Smooth muscle cell (in vitro differentiated cells): ENCODE results near the gene PTPA. TPM values are rescaled to one million over a fixed set of nuclear protein-coding genes. Genes with fewer than 3 reads are reported as not detected.

ENCODE experiments used
- DNase-seq: peaks from one replicate; lab custom pipeline; 2025; ENCODE audit not compliant: unreplicated experiment; lab: John Stamatoyannopoulos, UW
- H2AFZ ChIP-seq: fragments of 200-600 bp; sonication (generic); 2 replicates; pipeline ENCODE4 v1.6.0; 2016; ENCODE audit warnings: antibody characterized with exemption, low read depth, mild to moderate bottlenecking
- H3F3A ChIP-seq: fragments of 200-600 bp; sonication (generic); 2 replicates; pipeline ENCODE4 v1.6.0; 2017; ENCODE audit warnings: antibody characterized with exemption, low read depth
- H3K27ac ChIP-seq: fragments of 200-600 bp; sonication (generic); 2 replicates; pipeline ENCODE4 v1.5.1; 2016; ENCODE audit warnings: low read depth, mild to moderate bottlenecking
- H3K27me3 ChIP-seq: fragments of 200-600 bp; sonication (generic); 2 replicates; pipeline ENCODE4 v1.6.1; 2016; ENCODE audit warnings: low read depth, mild to moderate bottlenecking
- H3K36me3 ChIP-seq: fragments of 200-600 bp; sonication (generic); 2 replicates; pipeline ENCODE4 v1.5.1; 2016; ENCODE audit warnings: low read depth
- H3K4me1 ChIP-seq: fragments of 200-600 bp; sonication (generic); 2 replicates; pipeline ENCODE4 v1.5.1; 2016; ENCODE audit warnings: low read depth
- H3K4me2 ChIP-seq: fragments of 200-600 bp; sonication (generic); 2 replicates; pipeline ENCODE4 v1.6.0; 2016; ENCODE audit warnings: mild to moderate bottlenecking
- H3K4me3 ChIP-seq: fragments of 200-600 bp; sonication (generic); 2 replicates; pipeline ENCODE4 v1.5.1; 2016; ENCODE audit warnings: mild to moderate bottlenecking
- H3K79me2 ChIP-seq: fragments of 200-600 bp; sonication (generic); 2 replicates; pipeline ENCODE4 v1.6.0; 2016; ENCODE audit warnings: low read depth, mild to moderate bottlenecking
- H3K9ac ChIP-seq: fragments of 200-600 bp; sonication (generic); 2 replicates; pipeline ENCODE4 v1.6.0; 2016; ENCODE audit warnings: low read depth
- H3K9me3 ChIP-seq: fragments of 200-600 bp; sonication (generic); replicated peaks from 2 replicates; pipeline ENCODE4 v1.5.1; 2016; ENCODE audit warnings: low read depth
- H4K20me1 ChIP-seq: fragments of 200-600 bp; sonication (generic); 2 replicates; pipeline ENCODE4 v1.6.0; 2016; ENCODE audit warnings: low read depth
- WGBS: methylation state at CpG from one replicate; pipeline ENCODE4 v1.1.7; 2016; ENCODE audit warnings: low lambda C conversion rate; 5-methylcytosine and 5-hydroxymethylcytosine counted together
- polyA plus RNA-seq: library from polyadenylated mRNA; unstranded; fragments of >200 nt; fragmentation: Nextera tagmentation; extraction: Ambion mirVana; gene quantifications from 2 replicates; pipeline ENCODE4 v1.2.1, GENCODE V29; 2016
- total RNA-seq: library from RNA; depleted of rRNA; stranded (reverse); fragments of >200 nt; gene quantifications from 2 replicates; pipeline ENCODE4 v1.2.3, GENCODE V29; 2014
- TF ChIP-seq, protein P1 (sequence below): fragments of 200-600 bp; sonication (generic); IDR thresholded peaks from 2 replicates; pipeline ENCODE4 v1.5.1; 2017; ENCODE audit warnings: borderline replicate concordance, mild to moderate bottlenecking, antibody characterized with exemption; ENCODE audit not compliant: insufficient read depth, poor library complexity, severe bottlenecking

The PTPA gene
- total and polyA plus RNA-seq, 2 experiments from 2014 or later: 88.7 to 119 TPM

DNA sequence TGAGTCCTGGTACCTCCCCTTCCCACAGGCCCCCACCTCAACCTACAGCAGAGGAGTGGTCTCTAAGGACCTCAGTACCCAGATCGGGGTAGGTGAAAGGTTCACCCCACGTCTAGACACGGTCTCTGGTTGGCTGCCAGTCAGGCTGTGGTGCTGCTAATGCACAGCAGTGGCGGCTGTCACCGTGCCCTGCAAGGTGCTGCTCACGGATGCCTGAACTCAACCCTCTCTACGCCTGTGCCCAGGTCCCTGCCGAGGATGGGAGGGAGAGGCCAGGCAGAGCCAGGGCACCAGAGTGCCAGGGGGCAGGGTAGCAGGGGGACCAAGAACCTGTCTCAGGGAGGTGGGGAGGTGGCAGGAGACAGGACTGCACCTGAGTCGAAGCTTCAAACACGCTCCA, 52.5 kb downstream of the PTPA start:
- no peaks in the 10 kb centered on the region for H4K20me1 ChIP-seq
- DNase-seq: no peak
- H3K4me1 ChIP-seq: peaks cover 13% of the 10 kb centered on the region
- no peaks in the 10 kb centered on the region for H3K36me3 ChIP-seq
- peak overlapping the region; percentile 42 for H3K27ac ChIP-seq
- H3K4me2 ChIP-seq: no peak overlapping the region
- H3K79me2 ChIP-seq: no peaks in the 10 kb centered on the region
- no peak overlapping the region for H3K4me3 ChIP-seq
- peaks cover 4% of the 10 kb centered on the region for H3F3A ChIP-seq
- H2AFZ ChIP-seq: no peak overlapping the region
- H3K9ac ChIP-seq: no peak overlapping the region
- H3K9me3 ChIP-seq: no peaks in the 10 kb centered on the region
- H3K27me3 ChIP-seq: no peaks in the 10 kb centered on the region
- WGBS: 97% methylated on average over 10 of the region's 10 CpGs
- TF ChIP-seq, protein P1, sequence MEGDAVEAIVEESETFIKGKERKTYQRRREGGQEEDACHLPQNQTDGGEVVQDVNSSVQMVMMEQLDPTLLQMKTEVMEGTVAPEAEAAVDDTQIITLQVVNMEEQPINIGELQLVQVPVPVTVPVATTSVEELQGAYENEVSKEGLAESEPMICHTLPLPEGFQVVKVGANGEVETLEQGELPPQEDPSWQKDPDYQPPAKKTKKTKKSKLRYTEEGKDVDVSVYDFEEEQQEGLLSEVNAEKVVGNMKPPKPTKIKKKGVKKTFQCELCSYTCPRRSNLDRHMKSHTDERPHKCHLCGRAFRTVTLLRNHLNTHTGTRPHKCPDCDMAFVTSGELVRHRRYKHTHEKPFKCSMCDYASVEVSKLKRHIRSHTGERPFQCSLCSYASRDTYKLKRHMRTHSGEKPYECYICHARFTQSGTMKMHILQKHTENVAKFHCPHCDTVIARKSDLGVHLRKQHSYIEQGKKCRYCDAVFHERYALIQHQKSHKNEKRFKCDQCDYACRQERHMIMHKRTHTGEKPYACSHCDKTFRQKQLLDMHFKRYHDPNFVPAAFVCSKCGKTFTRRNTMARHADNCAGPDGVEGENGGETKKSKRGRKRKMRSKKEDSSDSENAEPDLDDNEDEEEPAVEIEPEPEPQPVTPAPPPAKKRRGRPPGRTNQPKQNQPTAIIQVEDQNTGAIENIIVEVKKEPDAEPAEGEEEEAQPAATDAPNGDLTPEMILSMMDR: no peak

DNA sequence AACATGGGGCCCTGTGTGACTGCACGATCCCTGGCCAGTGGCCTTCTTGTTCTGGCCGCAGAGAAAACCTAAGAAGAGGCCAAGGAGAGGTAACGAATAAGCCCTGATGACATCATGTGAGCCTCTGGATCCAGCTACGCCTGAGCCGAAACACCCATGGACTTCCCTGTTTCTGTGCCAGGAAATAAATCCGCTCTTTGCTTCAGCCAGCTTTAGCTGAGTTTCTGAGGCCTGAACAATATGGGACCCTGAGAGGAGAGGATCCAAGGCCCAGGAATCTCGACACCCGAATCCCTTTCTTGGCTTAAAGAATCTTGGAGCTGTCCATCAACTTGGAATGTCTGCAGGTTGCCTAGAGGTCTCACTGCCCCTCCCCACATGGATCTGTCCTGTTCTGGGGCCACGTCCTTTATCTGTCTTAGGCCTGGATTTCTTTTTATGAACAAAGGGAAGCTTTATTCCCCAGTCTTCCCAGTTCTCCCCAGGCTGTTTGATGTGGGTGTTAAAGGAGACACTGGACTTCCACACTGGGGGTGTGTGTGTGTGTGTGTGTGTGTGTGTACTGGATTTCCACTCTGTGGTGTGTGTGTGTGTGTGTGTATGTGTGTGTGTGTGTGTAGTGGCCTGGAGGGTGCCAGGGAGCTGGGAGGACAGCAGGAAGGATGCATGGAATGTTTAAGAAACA, 53.2 kb downstream of the PTPA start:
- WGBS: 52% methylated on average over 9 of the region's 9 CpGs

DNA sequence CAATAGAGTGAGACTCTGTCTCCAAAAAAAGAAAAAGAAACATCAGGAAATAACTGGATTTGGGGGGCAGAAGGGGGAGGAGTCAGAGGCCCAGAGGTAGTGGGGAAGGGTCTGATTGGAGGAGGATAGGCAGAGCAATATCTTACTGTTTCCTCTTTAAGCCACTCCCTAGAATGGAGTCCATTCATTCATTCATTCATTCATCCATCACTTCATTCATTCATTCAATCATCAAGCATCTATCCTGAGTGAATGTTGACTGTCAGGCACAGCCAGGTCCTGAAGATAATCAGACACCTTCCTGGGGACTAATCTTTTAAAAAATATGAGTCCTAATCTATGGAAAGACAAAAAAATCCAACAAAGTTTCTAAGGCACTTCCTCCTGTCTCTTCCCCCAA, 54.0 kb downstream of the PTPA start:
- Histone ChIP-seq H3K9me3 (no peaks in the 10 kb centered on the region), H3K27me3 (no peaks in the 10 kb centered on the region), H3K4me2 (no peak overlapping the region), H3K4me3 (no peak overlapping the region), H3F3A (peaks cover 4% of the 10 kb centered on the region), H3K36me3 (no peaks in the 10 kb centered on the region), H3K79me2 (no peaks in the 10 kb centered on the region), H2AFZ (no peak overlapping the region), H3K4me1 (peaks cover 13% of the 10 kb centered on the region), H3K9ac (no peak overlapping the region), H3K27ac (no peak overlapping the region), H4K20me1 (no peaks in the 10 kb centered on the region)
- no peak for DNase-seq
- TF ChIP-seq, protein P1: no peak

More for the DNA sequence above, 53.2 kb downstream of the PTPA start:
- Histone ChIP-seq H3K79me2 (no peaks in the 10 kb centered on the region), H3K4me3 (no peak overlapping the region), H3F3A (peaks cover 4% of the 10 kb centered on the region), H4K20me1 (no peaks in the 10 kb centered on the region), H3K9ac (no peak overlapping the region), H2AFZ (no peak overlapping the region), H3K9me3 (no peaks in the 10 kb centered on the region), H3K27me3 (no peaks in the 10 kb centered on the region), H3K36me3 (no peaks in the 10 kb centered on the region), H3K4me2 (no peak overlapping the region), H3K27ac (peak overlapping the region; percentile 42), H3K4me1 (peaks cover 13% of the 10 kb centered on the region)
- TF ChIP-seq, protein P1: no peak
- DNase-seq: no peak
